Gastroesophageal sphincter (tissue), 3 donors: ENCODE data around the gene AFAP1.

ENCODE experiments used
- POLR2A ChIP-seq, 2 donors: fragments of 450-650 bp; IDR thresholded peaks; one replicate each; pipeline ENCODE4 v1.6.1; 2017; ENCODE audit warnings: antibody characterized with exemption in 2 of 2, mild to moderate bottlenecking in 2 of 2, moderate library complexity in 1 of 2
- TF ChIP-seq, protein P1 (sequence below), 4 experiments: fragments of 200-600 bp in 2 of 4; fragments of 450-650 bp in 2 of 4; sonication (generic) in 1 of 4; IDR thresholded peaks; one replicate each; pipeline ENCODE4 v1.5.1; 2017 to 2019; ENCODE audit warnings: antibody characterized with exemption in 4 of 4, mild to moderate bottlenecking in 2 of 4, moderate library complexity in 2 of 4

DNA sequence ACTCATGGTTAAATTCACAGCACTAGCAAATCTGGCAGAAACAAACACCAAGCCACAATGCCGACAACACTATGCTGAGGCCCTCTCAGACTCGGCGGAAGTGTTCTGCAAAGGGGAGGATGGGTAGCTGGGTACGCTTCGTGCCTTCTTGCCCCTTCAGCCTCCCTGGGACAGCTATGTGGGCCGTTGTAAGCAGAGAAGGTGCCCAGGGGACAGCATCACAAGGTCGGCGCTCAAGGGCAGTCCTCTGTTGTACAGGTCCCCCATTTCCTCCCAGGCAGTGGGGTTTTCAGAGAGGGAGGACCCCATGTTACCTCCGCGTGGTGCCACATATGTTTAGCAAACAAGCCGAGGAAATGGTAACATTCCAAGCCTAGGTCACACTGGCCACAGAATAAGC lies 173.6 kb downstream of the AFAP1 start:
- TF ChIP-seq, protein P1, sequence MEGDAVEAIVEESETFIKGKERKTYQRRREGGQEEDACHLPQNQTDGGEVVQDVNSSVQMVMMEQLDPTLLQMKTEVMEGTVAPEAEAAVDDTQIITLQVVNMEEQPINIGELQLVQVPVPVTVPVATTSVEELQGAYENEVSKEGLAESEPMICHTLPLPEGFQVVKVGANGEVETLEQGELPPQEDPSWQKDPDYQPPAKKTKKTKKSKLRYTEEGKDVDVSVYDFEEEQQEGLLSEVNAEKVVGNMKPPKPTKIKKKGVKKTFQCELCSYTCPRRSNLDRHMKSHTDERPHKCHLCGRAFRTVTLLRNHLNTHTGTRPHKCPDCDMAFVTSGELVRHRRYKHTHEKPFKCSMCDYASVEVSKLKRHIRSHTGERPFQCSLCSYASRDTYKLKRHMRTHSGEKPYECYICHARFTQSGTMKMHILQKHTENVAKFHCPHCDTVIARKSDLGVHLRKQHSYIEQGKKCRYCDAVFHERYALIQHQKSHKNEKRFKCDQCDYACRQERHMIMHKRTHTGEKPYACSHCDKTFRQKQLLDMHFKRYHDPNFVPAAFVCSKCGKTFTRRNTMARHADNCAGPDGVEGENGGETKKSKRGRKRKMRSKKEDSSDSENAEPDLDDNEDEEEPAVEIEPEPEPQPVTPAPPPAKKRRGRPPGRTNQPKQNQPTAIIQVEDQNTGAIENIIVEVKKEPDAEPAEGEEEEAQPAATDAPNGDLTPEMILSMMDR (IDR thresholded peaks at IDR 0.05) = no peak
- no peak for TF ChIP-seq POLR2A (IDR thresholded peaks at IDR 0.05)
